Right ventricle myocardium inferior (tissue), 1 donor: Measurements from ENCODE around the gene FIP1L1. TPM values are rescaled to one million over a fixed set of nuclear protein-coding genes. Genes with fewer than 3 reads are reported as not detected.
"Not testable (repeated sequence)": the region's sequence is repeated elsewhere in the genome, so short reads cannot be mapped to it uniquely, and the experiment has no call there.

Source experiments
- ATAC-seq: fragments of 200-7000 bp; cut with Tn5 transposase; one replicate; pipeline ENCODE4 v1.9.1; 2020; ENCODE audit warnings: mild to moderate bottlenecking, moderate library complexity
- DNase-seq: peaks from one replicate; pipeline ENCODE4 v3.0.0; 2021; ENCODE audit errors: missing footprints
- intact Hi-C: fragments of 100-400 bp; cut with DNase I; formaldehyde crosslinking; loops from one replicate; pipeline ENCODE4 v1.11.0; 2022
- total RNA-seq: library from RNA; stranded (reverse); fragmentation: NEBNext Ultra II Directional; extraction: Animal tissue kit (Norgen Biotek cat#: 25700); gene quantifications from one replicate; pipeline ENCODE4 v1.2.1, GENCODE V29; 2021
- donor health status: DM: no; HTN: yes; CAD: no; lungs with severe emphysema.

FIP1L1 gene
- total RNA-seq, 1 donor from 2014 or later: 26.0 TPM

- DNase-seq: no peak
- intact Hi-C loops: no loop called here
- ATAC-seq: no peak
These were observed 5.5 kb upstream of the FIP1L1 start for GRCh38 chr4:53371843-53372521.

DNA sequence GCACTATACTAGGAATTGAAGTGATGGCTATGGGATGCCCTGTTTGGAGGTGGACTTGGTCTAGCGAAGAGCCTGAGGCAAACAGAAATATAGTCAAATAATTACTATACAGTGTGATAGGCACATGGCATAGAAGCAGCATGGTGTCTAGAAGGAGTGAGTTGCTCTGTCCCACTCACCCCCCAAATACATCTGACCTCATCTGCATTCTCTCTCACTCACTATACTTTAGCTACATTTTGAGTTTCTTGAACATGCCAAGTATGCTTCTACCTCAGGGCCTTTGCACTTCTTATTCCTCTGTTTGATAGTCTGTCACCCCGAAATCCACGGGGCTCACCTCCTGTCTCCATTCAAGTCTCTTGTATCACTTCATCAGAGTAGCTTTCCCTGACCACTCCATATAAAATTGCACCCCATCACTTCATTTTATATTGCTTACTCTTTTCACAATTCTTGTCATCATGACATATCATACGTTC, 2.6 kb upstream of the FIP1L1 start:
- intact Hi-C loops: loop anchor here (5.0 kb wide), 2 partner anchors 353 to 857 kb away; no protein-coding TSS in a partner anchor
- no peak for ATAC-seq
- no peak for DNase-seq

GRCh38 chr4:53376900-53377299, 541 bp upstream of the FIP1L1 start:
- DNase-seq (no peak), ATAC-seq (no peak)
- intact Hi-C loops: loop anchor here (5.0 kb wide), 2 partner anchors 355 to 855 kb away; no protein-coding TSS in a partner anchor

DNA sequence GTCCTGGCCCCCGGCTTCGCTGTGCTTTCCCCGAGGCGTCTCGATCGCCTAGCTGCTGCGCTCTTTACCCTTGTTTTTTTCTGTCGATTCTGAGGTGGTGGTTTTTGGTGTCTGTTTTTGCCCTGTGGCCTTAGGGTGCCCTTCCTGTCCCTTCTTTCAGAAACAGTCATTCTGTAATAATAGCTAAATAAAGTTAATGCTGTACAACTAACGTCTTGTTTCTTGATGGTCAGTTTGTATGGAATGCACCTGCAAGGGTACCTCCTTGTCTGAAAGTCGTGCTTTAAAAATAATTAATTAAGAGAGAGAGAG, 686 bp downstream of the FIP1L1 start:
- intact Hi-C loops: loop anchor here (5.0 kb wide), 2 partner anchors 356 to 854 kb away; no protein-coding TSS in a partner anchor
- DNase-seq: no peak
- no peak for ATAC-seq

GRCh38 chr4:53380221-53380620, 2.8 kb downstream of the FIP1L1 start:
- DNase-seq: no peak
- intact Hi-C loops: no loop called here
- ATAC-seq: no peak

- intact Hi-C loops, ATAC-seq: not testable (repeated sequence)
- peak; percentile 47 for DNase-seq
These were observed 32.0 kb downstream of the FIP1L1 start for GRCh38 chr4:53409479-53409878.

DNA sequence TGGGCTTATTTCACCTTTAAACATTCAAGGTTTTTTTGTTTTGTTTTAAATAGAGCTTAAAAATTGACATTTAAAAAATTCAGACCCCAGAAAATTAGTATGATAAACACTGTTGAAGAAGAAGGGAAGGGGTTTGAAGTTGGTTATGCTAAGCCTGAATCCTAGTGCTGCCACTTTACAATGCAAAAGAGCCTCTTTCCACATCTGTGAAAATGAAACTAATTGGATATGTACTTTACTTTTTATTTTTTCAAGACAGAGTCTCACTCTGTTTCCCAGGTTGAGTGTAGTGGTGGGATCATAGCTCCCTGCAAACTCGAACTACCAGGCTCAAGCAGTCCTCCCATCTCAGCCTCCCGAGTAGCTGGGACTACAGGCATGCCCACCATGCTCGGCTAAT, 41.8 kb downstream of the FIP1L1 start:
- DNase-seq (no peak), ATAC-seq (no peak)
- intact Hi-C loops: no loop called here

- ATAC-seq: no peak
- no peak for DNase-seq
- intact Hi-C loops: no loop called here
These were observed 44.4 kb downstream of the FIP1L1 start for GRCh38 chr4:53421791-53422190.

DNA sequence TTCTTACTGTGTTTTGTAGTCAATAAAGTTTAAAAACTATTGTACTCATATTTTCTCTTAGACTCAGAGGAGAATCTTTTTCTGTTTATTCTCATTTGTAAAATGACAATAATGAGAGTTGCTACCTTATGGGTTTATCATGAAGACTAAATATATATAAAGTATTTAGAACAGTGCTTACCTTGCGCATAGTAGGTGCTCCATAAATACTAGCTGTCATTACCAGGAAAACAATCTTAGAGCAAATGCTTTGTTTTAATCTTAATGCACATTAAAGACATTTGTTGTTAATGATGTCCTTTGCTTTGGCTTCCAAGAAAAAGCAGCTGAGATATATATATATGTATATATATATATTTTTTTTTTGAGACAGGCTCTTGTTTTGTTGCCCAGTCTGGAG, 44.9 kb downstream of the FIP1L1 start:
- intact Hi-C loops: no loop called here
- no peak for DNase-seq
- no peak for ATAC-seq

- no peak for ATAC-seq
- intact Hi-C loops: no loop called here
These were observed 46.8 kb downstream of the FIP1L1 start for GRCh38 chr4:53424280-53424679.

GRCh38 chr4:53427366-53427765, 49.9 kb downstream of the FIP1L1 start:
- no peak for ATAC-seq
- DNase-seq: no peak
- intact Hi-C loops: no loop called here

More at GRCh38 chr4:53424280-53424679, 46.8 kb downstream of the FIP1L1 start:
- DNase-seq: no peak

- DNase-seq (no peak), ATAC-seq (no peak)
- intact Hi-C loops: no loop called here
These were observed 53.6 kb downstream of the FIP1L1 start for GRCh38 chr4:53431052-53431451.

- DNase-seq (no peak), ATAC-seq (no peak)
- intact Hi-C loops: no loop called here
These were observed 55.3 kb downstream of the FIP1L1 start for GRCh38 chr4:53432528-53433424.

GRCh38 chr4:53436251-53436650, 58.8 kb downstream of the FIP1L1 start:
- ATAC-seq (no peak), DNase-seq (no peak)
- intact Hi-C loops: no loop called here

- intact Hi-C loops: no loop called here
- ATAC-seq (no peak), DNase-seq (no peak)
These were observed 64.1 kb downstream of the FIP1L1 start for GRCh38 chr4:53441564-53441963.

- ATAC-seq: no peak
- intact Hi-C loops: no loop called here
- DNase-seq: no peak
These were observed 67.5 kb downstream of the FIP1L1 start for GRCh38 chr4:53444954-53445353.

DNA sequence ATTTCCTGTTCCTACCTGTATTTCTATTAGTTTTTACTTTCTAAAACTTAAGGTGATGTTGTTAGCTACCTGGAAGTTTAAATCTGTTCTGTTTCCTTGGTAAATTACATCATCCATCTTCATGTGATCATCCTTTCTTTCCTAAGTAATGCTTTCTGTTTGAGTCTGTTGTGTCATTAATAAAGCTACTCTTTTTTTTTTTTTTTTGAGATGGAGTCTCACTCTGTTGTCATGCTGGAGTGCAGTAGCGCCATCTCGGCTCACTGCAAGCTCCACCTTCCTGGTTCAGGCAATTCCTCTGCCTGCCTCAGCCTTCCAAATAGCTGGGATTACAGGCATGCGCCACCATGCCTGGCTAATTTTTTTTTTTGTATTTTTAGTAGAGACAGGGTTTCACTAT, 73.3 kb downstream of the FIP1L1 start:
- no peak for ATAC-seq
- intact Hi-C loops: no loop called here

GRCh38 chr4:53453385-53453784, 75.9 kb downstream of the FIP1L1 start:
- intact Hi-C loops: no loop called here
- DNase-seq (no peak), ATAC-seq (no peak)

More for the DNA sequence above, 73.3 kb downstream of the FIP1L1 start:
- no peak for DNase-seq

GRCh38 chr4:53455766-53456165, 78.3 kb downstream of the FIP1L1 start:
- no peak for ATAC-seq
- intact Hi-C loops: no loop called here
- DNase-seq: no peak

DNA sequence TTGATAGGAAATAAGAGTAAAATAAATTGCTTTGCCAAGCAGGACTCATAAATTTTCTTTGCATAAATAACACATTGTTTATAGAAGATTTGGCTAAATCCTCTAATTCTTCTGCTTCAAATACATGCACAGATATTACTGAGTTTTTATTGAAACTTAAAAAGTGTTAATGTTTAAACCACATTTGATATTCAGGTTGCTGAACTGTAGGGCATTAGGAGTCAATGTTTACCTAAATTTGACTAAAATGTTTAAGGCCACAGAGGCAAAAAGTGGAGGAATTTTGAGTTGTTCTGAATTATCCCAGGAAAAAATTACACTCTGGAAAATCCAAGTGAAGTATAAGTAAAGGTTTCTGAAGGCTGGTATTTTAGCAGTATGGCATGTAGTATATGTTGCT, 78.7 kb downstream of the FIP1L1 start:
- no peak for DNase-seq
- intact Hi-C loops: no loop called here

More for the DNA sequence above, 78.7 kb downstream of the FIP1L1 start:
- ATAC-seq: no peak
